Endothelial cell of umbilical vein (primary cell): ENCODE data around the gene SECISBP2. TPM values are rescaled to one million over a fixed set of nuclear protein-coding genes. Genes with fewer than 3 reads are reported as not detected.

Experiments used
- BruUV-seq: library from RNA; stranded (reverse); fragments of 400-500 nt; replicated peaks from 2 replicates; lab custom pipeline; 2021; lab: Mats Ljungman, UMichigan
- CTCF ChIA-PET: fragments of 300-600, 350-600 bp; sonication (Branson Sonifier 250); formaldehyde crosslinking; loops from one replicate; lab custom pipeline; 2021; ENCODE audit warnings: antibody characterized with exemption, inconsistent platforms; lab: Charles Lee
- POLR2A ChIA-PET: fragments of 300-600, 350-600 bp; sonication (Branson Sonifier 250); formaldehyde crosslinking; loops from one replicate; lab custom pipeline; 2021; ENCODE audit warnings: antibody characterized with exemption, inconsistent platforms; lab: Charles Lee
- DNase-seq: peaks from one replicate; pipeline ENCODE4 v3.0.0-alpha.2; 2011; ENCODE audit warnings: low read depth, low spot score
- FAIRE-seq: peaks from 2 replicates; lab custom pipeline; 2011; peaks lifted over from hg19 to GRCh38; lab: Jason Lieb, UNC
- H2AFZ ChIP-seq: 2 replicates; pipeline ENCODE4 v1.6.0; 2012; ENCODE audit warnings: low read depth, low read length, control low read depth, inconsistent platforms
- H3K27ac ChIP-seq: 2 replicates; pipeline ENCODE4 v1.5.1; 2011; ENCODE audit warnings: low read depth, mild to moderate bottlenecking, control low read depth, low read length, moderate library complexity; ENCODE audit not compliant: insufficient read depth
- H3K27me3 ChIP-seq, 2 experiments: 2 replicates each; pipeline versions ENCODE4 v1.6.0 to v1.6.1; 2011; ENCODE audit warnings: low read length in 2 of 2, mixed read lengths in 1 of 2; ENCODE audit not compliant: control insufficient read depth in 2 of 2, insufficient read depth in 2 of 2
- H3K36me3 ChIP-seq, 2 experiments: 2 replicates in 1 of 2; 3 replicates in 1 of 2; pipeline ENCODE4 v1.5.1; 2011; ENCODE audit warnings: low read length in 2 of 2, mild to moderate bottlenecking in 1 of 2, moderate library complexity in 1 of 2; ENCODE audit not compliant: control insufficient read depth in 2 of 2, insufficient read depth in 2 of 2; ENCODE audit errors: extremely low read depth in 1 of 2
- H3K4me1 ChIP-seq: 3 replicates; pipeline ENCODE4 v1.5.1; 2011; ENCODE audit warnings: mild to moderate bottlenecking, low read length; ENCODE audit not compliant: control insufficient read depth, insufficient read depth; ENCODE audit errors: extremely low read depth
- H3K4me2 ChIP-seq: 2 replicates; pipeline ENCODE4 v1.6.1; 2011; ENCODE audit warnings: low read length, control low read depth, mixed read lengths; ENCODE audit not compliant: insufficient read depth
- H3K4me3 ChIP-seq, 3 experiments: fragments of 200-600 bp in 1 of 3; sonication (generic), shearing (Covaris generic) in 1 of 3; replicated peaks in 1 of 3; 2 replicates each; pipeline ENCODE4 v1.5.1; 2011 to 2016; ENCODE audit warnings: control low read depth in 3 of 3, low read length in 3 of 3, mild to moderate bottlenecking in 2 of 3, inconsistent platforms in 1 of 3, low read depth in 1 of 3, moderate library complexity in 1 of 3; ENCODE audit not compliant: insufficient read depth in 1 of 3
- H3K79me2 ChIP-seq: 2 replicates; pipeline ENCODE4 v1.6.0; 2012; ENCODE audit warnings: low read length, inconsistent platforms; ENCODE audit not compliant: control insufficient read depth, insufficient read depth
- H3K9ac ChIP-seq: replicated peaks from 2 replicates; pipeline ENCODE3; 2011; ENCODE audit warnings: low read length, control low read depth; ENCODE audit not compliant: insufficient read depth; ENCODE audit errors: extremely low read depth
- H3K9me1 ChIP-seq: replicated peaks from 3 replicates; pipeline ENCODE4 v1.6.0; 2011; ENCODE audit warnings: mild to moderate bottlenecking, low read length; ENCODE audit not compliant: control insufficient read depth, insufficient read depth; ENCODE audit errors: extremely low read depth
- H3K9me3 ChIP-seq: replicated peaks from 2 replicates; pipeline ENCODE4 v1.5.1; 2012; ENCODE audit warnings: low read length, inconsistent platforms; ENCODE audit not compliant: control insufficient read depth, insufficient read depth
- H4K20me1 ChIP-seq: replicated peaks from 2 replicates; pipeline ENCODE3; 2011; ENCODE audit warnings: mild to moderate bottlenecking, low read length; ENCODE audit not compliant: control insufficient read depth, insufficient read depth; ENCODE audit errors: extremely low read depth
- CTCF ChIP-seq, 2 donors: IDR thresholded peaks; 1 replicate in 1 of 2; 2 replicates in 1 of 2; pipeline ENCODE4 v1.5.1; 2011; ENCODE audit warnings: low read length in 2 of 2, mild to moderate bottlenecking in 2 of 2, moderate library complexity in 2 of 2, control low read depth in 1 of 2, inconsistent platforms in 1 of 2, low read depth in 1 of 2; ENCODE audit not compliant: insufficient read depth in 1 of 2; ENCODE audit errors: extremely low read depth in 1 of 2
- EZH2 ChIP-seq: IDR thresholded peaks from 2 replicates; pipeline ENCODE4 v1.6.1; 2012; ENCODE audit warnings: borderline replicate concordance, low read depth, mild to moderate bottlenecking, moderate library complexity, low read length, inconsistent platforms; ENCODE audit not compliant: severe bottlenecking
- GATA2 ChIP-seq: IDR thresholded peaks from 2 replicates; pipeline ENCODE4 v1.7.0; 2011; ENCODE audit warnings: low read depth, mild to moderate bottlenecking, moderate library complexity, mixed read lengths, low read length; ENCODE audit not compliant: insufficient read length, insufficient read depth
- POLR2A ChIP-seq: IDR thresholded peaks from 2 replicates; pipeline ENCODE4 v1.6.1; 2012; ENCODE audit warnings: low read depth, mild to moderate bottlenecking, control low read depth, low read length
- POLR2AphosphoS5 ChIP-seq: IDR thresholded peaks from 2 replicates; pipeline ENCODE4 v1.6.1; 2012; ENCODE audit warnings: low read depth, mild to moderate bottlenecking, control low read depth, low read length, moderate library complexity; ENCODE audit not compliant: insufficient read depth
- dilution Hi-C: fragments of 300-500 bp; cut with MboI; formaldehyde crosslinking; loops from one replicate; pipeline ENCODE4 v1.15.0; 2019; ENCODE audit warnings: low sequenced_read_pairs; ENCODE audit not compliant: extremely low pct_ligation_motif_present
- intact Hi-C: fragments of 100-400 bp; cut with micrococcal nuclease; formaldehyde crosslinking; loops from one replicate; pipeline ENCODE4 v1.10.0; 2022
- polyA plus RNA-seq, 4 experiments: library from polyadenylated mRNA; depleted of rRNA in 3 of 4; stranded (reverse) in 3 of 4; unstranded in 1 of 4; fragments of >200 nt; gene quantifications; 2 replicates each; pipeline versions ENCODE4 v1.2.1 to v1.2.3, GENCODE V29; 2011 to 2012; ENCODE audit warnings: missing spikeins in 1 of 4
- total RNA-seq: library from RNA; stranded (reverse); gene quantifications from 2 replicates; pipeline ENCODE4 v1.2.3, GENCODE V29; 2021

SECISBP2 gene
- total and polyA plus RNA-seq, 2 donors (not counting 3 experiments of a cell fraction or from before 2014, with no cell fraction given): 22.7 to 36.3 TPM

DNA sequence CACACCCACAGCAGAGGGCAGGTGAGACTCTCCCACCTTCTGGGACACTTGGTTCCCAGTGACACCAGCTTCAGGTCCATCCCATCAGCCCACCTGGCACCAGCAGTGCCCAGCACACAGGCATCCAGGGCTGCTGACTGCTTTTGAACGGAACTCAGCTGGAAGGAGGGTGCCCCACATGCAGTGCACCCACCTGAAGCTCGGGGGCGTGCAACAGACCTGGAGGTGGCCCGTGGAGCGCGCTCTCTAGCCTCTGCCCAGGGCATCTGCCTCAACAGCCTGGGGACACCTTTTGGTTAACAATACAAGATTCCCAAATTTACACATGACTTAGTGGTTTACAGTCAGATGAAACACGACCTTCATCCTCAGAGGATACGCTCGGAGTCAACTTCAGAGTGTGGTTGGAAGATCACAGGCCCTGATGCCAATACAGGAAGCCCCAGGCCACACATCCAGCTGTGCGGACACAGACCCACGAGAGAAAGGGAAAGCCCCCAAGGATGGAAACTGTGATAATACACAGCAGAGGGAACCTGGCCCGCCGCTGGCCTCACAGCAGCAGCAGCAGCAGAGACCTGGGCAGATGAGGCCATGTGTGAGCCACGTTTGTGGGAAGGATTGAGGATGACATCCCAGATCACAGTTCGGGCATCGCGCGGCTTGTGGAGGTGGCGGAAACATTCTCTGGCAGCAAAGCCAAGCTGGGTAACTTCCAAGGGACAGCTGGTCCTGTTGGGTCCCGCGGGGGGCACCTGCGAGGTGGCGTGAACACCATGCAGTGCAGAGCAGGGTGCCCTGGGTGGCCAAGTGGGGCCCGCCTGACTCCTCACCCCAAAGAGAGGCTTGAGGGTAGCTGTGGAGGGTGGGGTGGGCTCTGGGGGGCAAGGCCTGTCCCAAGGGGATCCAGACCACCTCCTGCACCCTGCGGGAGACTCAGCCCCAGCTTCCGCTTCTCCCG, 64.0 kb downstream of the SECISBP2 start:
- POLR2A ChIA-PET: no interaction called here
- no peak for FAIRE-seq

DNA sequence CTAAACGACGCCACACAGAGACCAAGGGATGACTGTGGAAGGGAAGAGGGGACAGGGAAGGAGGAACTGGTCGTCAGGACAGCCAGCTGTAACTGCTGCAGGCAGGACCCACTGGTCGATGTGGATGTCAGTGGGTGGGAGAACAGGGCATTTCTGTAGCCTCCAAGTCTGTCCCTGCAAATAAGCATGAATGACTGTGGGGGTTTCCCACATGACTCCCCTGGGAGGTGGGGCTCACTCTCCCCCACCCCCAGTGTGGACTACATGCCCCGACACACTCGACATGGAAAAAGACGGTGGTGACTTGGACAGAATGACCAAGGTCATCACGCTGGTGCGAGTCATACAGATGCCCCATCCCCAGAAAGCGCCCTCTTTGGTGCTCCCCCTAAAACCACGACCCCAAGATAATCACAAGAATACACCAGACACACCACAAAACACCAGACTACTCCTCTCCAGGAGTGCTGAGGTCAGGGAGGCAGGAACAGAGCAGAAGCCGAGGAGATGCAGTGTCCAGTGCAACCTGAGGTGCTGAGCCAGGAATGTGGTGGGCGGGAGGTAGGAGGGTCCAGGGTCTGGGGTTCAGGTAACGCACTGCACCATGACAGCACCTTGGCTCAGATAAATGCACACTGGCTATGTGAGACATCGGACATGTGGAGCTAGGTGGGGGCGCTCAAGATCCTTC, 64.9 kb downstream of the SECISBP2 start:
- BruUV-seq: no TSS peak
- no peaks in the 10 kb centered on the region for H4K20me1 ChIP-seq
- dilution Hi-C loops (no loop called here), intact Hi-C loops (no loop called here)
- peaks cover 0 to 4% of the 10 kb centered on the region in 2 experiments for H3K36me3 ChIP-seq
- H3K27ac ChIP-seq: no peak overlapping the region
- no peaks in the 10 kb centered on the region for H3K27me3 ChIP-seq
- DNase-seq: no peak
- H3K9me3 ChIP-seq: no peaks in the 10 kb centered on the region
- ChIA-PET POLR2A (no interaction called here), CTCF (interaction anchor here (1.4 kb wide), 1 partner anchor 166 kb away, joined by 7 read pairs; no protein-coding TSS in a partner anchor)
- TF ChIP-seq CTCF (IDR thresholded peaks at IDR 0.05; ENCODE audit: extremely low read depth in 1 of 2, insufficient read depth in 1 of 2, low read depth in 1 of 2, low read length in 2 of 2) (no peak), POLR2A (no peak), GATA2 (no peak)
- H2AFZ ChIP-seq: no peak overlapping the region
- no peaks in the 10 kb centered on the region for H3K9me1 ChIP-seq
- no peak overlapping the region for H3K4me3 ChIP-seq
- H3K4me2 ChIP-seq: no peak overlapping the region
- FAIRE-seq: no peak
- H3K9ac ChIP-seq: no peak overlapping the region
- no peaks in the 10 kb centered on the region for H3K4me1 ChIP-seq
- no peaks in the 10 kb centered on the region for H3K79me2 ChIP-seq

More for the DNA sequence above, 64.0 kb downstream of the SECISBP2 start:
- dilution Hi-C loops: no loop called here
- TF ChIP-seq POLR2A (no peak), POLR2AphosphoS5 (no peak), EZH2 (no peak)
- H3K9me1 ChIP-seq: no peaks in the 10 kb centered on the region
- peaks cover 0 to 4% of the 10 kb centered on the region in 2 experiments for H3K36me3 ChIP-seq
- no peak overlapping the region for H2AFZ ChIP-seq
- BruUV-seq: no TSS peak
- CTCF ChIA-PET: interaction anchor here (1.4 kb wide), 1 partner anchor 167 kb away, joined by 7 read pairs; no protein-coding TSS in a partner anchor
- DNase-seq: no peak
- H3K4me1 ChIP-seq: no peaks in the 10 kb centered on the region
- H3K4me2 ChIP-seq: no peak overlapping the region
- intact Hi-C loops: no loop called here
- H3K4me3 ChIP-seq: no peak overlapping the region
- no peak overlapping the region for H3K9ac ChIP-seq
- no peaks in the 10 kb centered on the region for H3K9me3 ChIP-seq
- no peak overlapping the region for H3K27ac ChIP-seq
- H3K79me2 ChIP-seq: no peaks in the 10 kb centered on the region
- no peaks in the 10 kb centered on the region for H4K20me1 ChIP-seq
- H3K27me3 ChIP-seq: no peaks in the 10 kb centered on the region
